HG03039 (cell line): Measurements from ENCODE around the gene FGF16.
"Not testable (repeated sequence)": the region's sequence is repeated elsewhere in the genome, so short reads cannot be mapped to it uniquely, and the experiment has no call there.

Source experiments
- ATAC-seq: cut with Tn5 transposase; IDR thresholded peaks from one replicate; pipeline ENCODE4 v1.9.1; 2021; ENCODE audit warnings: mild to moderate bottlenecking, moderate library complexity; ENCODE audit not compliant: unreplicated experiment

The FGF16 gene

DNA sequence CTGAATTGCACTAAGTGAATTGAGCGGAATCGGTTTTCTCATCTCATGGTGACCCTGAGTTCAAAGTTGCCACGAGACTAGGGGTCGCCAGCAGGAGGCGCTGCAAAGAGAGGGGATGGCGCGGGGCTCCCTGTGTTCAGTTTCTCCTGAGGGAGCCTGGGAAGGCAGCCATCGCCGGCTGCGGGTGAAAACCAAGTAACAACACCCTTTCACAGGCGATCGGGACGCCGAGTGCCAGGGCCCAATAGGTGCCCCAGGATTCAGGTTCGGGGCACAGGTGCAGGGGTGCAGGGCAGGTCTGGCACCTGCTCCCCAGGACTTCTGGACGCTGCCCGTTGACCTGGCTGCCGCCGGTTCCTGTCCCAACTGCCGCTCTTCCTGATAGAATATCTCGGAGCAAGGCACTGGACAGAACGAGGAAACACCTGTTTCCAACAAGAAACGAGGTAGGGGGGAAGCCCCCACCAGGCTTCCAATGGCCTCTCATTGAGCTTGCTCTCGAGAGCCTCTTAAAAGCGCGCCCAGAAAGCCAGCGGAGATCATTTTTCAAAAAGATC lies 1.1 kb upstream of the FGF16 start:
- ATAC-seq: no peak

DNA sequence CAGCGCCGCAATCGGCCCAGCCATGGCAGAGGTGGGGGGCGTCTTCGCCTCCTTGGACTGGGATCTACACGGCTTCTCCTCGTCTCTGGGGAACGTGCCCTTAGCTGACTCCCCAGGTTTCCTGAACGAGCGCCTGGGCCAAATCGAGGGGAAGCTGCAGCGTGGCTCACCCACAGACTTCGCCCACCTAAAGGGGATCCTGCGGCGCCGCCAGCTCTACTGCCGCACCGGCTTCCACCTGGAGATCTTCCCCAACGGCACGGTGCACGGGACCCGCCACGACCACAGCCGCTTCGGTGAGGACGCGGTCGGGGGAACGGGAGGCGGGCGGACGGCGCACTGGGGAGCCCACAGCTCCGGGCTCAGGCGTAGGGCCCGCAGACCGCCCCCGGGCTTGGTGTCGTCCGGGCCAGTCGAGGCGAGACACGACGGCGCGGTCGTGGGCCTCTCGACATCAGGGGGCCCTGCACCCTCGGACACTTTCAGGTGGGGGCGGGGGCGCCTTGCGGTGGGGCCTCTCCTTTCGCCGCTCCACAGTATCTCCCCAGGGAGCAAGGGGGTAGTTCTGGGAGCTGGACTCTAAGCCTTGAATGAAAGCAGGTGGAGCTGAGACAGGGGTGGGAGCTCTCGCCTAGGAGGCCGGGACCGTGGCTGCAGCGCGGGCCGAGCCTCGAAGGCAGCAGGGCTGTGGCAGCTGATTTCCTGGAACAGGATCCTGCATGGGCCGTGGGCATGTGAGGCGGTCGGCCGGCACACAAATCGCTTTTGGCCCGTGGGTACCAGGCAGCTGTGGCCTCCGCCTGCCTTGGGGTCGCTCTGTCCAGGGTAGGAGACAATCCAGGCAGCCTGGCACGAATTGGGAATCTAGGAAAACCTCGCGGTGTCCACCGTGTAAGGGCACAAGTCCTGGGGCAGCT lies 722 bp downstream of the FGF16 start:
- ATAC-seq: no peak

DNA sequence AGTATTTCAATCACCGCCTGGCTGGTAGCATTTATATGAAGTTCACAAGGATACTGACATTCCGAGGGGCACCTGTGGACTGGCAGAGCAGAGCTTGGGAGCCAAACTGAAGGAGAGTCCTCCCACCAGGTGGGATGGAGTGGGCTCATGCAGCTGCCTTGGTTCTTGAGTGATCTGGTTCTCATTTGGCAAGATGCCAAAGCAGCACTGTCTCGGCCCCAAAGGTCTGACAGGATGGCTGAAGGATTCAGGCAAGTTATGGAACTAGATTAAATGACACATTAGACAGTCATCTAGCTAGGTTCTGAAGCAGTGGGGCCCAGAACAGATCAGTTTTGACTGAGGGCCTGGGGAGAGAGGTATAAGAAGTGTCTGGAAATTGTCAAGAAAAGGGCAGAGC lies 3.2 kb downstream of the FGF16 start:
- no peak for ATAC-seq

DNA sequence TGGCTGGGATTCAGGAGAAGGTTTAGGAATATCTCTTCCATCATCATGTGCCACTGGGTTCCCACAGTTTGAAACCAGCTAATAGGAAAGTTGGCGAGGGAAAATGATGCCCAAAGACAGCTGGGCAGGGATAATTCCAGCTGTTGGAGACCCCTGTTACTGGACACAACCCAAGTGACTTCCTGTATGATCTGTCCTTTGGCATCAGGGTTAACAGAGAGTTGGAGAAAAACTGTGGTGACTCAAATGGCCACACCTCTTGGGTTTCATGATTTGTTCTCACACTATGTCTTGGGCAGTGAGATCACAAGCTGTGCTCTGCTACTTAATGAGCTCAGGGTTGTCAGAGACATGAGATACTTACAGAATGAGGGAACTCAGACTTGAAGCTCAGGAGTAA lies 3.8 kb downstream of the FGF16 start:
- no peak for ATAC-seq

DNA sequence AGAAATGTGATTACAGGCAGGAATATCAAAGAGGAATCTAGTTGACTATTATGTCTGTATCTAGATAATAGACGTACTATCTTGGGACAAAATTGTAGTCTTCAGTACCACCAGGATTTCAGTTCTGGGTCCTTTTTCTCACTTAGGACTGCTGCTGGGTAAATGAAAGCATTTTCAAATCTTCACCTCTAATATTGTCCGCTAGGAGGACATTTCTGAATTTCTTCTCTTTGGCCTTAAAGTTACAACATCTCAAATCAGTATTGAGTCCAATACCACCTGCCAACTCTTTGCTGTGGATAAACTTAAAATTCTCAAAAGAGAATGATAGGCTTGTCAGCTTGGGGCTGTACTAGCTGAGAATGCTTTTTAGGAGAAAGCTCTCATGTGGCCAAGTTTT lies 6.0 kb downstream of the FGF16 start:
- no peak for ATAC-seq

DNA sequence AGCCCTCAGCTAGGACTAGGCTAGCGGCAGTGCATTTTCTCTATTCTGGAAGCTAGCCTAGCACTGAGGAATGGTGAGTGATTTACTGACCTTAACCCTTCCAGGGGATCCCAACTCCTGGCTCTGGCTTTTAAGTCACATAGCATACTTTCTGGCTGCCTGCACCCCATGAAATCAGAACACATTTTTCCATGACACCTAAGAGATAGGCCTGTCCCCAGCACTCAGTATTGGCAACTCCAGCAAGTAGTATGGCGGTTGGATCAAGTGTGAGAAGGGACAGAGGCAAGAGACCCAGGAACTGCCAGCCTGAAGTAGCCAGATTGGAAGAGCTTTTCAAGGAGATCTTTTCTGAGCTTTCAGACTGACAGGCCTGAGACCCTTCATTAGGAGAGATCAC lies 8.2 kb downstream of the FGF16 start:
- no peak for ATAC-seq

DNA sequence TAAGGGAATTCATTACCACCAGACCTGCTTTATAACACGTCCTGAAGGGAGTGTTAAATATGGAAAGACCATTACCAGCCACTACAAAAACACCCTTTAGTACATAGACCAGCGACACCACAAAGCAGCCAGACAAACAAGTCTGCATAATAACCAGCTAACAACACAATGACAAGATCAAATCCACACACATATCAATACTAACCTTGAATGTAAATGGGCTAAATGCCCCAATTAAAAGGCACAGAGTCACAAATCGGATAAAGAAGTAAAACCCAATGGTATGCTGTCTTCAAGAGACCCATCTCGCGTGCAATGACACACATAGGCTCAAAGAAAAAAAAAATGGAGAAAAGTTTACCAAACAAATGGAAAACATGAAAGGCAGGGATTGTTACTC lies 36.9 kb downstream of the FGF16 start:
- ATAC-seq: no peak

DNA sequence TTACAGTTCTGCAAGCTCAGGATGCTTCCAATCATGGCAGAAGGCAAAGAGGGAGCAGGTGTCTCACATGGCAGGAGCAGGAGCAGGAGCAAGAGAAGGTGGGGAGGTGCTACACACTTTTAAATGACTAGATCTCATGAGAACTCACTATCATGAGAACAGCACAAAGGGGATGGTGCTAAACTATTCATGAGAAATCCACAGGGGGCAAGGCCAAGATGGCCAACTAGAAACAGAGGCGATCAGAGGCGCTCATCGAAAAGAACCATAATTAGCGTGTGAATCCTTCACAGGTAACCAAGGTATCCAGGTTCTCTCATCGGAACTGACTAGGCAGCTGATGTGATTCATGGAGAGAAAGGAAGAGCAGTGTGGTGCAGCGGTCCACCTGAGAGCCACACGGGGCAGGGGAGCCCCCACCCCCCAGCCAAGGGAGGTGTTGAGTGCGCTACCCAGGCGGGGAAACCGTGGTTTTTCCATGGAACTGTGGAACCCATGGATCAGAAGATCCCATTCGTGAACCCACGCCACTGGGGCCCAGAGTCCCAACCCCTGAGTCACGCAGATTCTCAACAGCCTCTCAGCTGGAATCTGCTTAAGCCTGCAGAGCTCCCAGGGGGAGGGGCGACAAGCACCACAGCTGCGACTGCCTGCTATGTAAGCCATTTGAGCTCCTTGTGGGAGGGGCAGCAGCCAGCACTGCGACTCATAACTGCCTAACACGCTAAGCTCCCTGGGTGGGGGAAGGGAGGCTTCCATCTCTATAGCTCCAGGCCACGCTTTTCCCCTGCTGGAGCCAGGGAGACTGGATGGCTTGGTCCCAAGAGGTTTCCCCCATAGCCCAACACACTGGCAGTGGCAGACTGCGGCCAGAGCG lies 46.7 kb downstream of the FGF16 start:
- no peak for ATAC-seq

DNA sequence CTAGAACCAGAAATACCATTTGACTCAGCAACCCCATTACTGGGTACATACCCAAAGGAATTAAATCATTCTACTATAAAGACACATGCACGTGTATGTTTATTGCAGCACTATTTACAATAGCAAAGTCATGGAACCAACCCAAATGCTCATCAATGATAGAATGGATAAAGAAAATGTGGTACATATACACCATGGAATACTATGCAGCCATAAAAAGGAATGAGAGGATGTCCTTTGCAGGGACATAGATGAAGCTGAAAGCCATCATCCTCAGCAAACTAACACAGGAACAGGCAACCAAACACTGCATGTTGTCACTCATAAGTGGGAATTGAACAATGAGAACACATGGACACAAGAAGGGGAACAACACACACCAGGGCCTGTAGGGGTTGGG lies 53.0 kb downstream of the FGF16 start:
- not testable (repeated sequence) for ATAC-seq

DNA sequence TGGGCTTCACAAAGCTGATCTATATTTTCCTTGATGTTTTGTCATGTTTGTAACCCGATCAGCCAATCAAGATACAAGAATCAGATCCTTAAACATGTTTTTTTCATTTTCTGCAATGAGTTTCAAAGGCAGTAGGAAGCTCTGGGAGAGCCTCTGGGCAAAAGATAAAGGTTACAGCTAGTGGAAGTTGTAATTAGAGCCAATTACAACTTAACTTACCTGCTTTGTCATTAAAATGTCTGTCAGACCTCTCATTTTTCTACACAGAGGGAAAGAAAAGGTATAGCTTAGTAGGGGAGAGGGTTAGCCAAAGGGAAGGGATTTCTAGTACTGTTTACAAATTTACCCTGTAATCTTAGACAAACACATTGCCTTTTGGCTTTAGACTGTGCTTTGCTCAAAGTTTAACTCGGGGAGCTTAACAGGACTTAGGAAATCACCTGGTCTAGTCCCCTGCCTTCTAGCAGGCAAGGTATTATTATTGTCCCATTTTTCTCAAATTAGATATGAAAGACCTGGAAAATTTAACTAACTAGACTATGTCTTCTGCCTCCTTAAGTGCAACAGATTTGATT lies 55.8 kb downstream of the FGF16 start:
- no peak for ATAC-seq

DNA sequence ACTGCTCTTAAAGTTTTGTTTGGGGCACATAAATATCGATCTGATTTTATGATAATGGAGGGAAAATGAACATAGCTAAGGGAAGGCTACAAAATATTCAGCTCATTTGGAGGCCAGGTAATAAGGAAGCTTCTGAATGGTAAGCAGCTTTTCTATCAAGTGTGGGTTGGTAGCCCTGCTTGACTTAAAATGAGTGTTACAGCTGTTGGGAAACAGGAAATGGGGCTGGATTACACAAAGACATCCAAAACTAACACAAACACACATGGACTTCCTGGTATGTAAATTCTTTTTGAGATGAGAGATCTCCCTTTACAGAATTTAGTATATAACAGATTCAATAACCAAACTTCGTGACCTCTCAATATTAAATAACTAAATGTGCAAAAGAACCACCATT lies 58.0 kb downstream of the FGF16 start:
- ATAC-seq: no peak
